GM12892 (cell line): ENCODE results near the gene CLCNKA.
"Not testable (repeated sequence)": the region's sequence is repeated elsewhere in the genome, so short reads cannot be mapped to it uniquely, and the experiment has no call there.

Source experiments
- DNase-seq: peaks from one replicate; pipeline ENCODE4 v3.0.0; 2011; ENCODE audit not compliant: insufficient read length
- FAIRE-seq: peaks from 2 replicates; lab custom pipeline; 2011; peaks lifted over from hg19 to GRCh38; lab: Jason Lieb, UNC
- POLR2A ChIP-seq: IDR thresholded peaks from 2 replicates; pipeline ENCODE4 v1.6.1; 2011; ENCODE audit warnings: low read depth, low read length, control low read depth
- POLR2AphosphoS5 ChIP-seq: IDR thresholded peaks from 2 replicates; pipeline ENCODE4 v1.6.1; 2011; ENCODE audit warnings: low read depth, low read length, control low read depth
- TAF1 ChIP-seq: IDR thresholded peaks from 2 replicates; pipeline ENCODE4 v1.6.1; 2011; ENCODE audit warnings: low read depth, mild to moderate bottlenecking, control low read depth, low read length, borderline replicate concordance

CLCNKA gene

GRCh38 chr1:15991427-15992186 lies 30.2 kb upstream of the CLCNKA start:
- TF ChIP-seq POLR2A (no peak), POLR2AphosphoS5 (no peak), TAF1 (no peak)
- no peak for FAIRE-seq

GRCh38 chr1:15992187-15992553 lies 29.7 kb upstream of the CLCNKA start:
- no peak for DNase-seq
- no peak for FAIRE-seq

More at GRCh38 chr1:15991427-15992186, 30.2 kb upstream of the CLCNKA start:
- DNase-seq, result no peak

GRCh38 chr1:15992582-15993500 lies 29.0 kb upstream of the CLCNKA start:
- DNase-seq (no peak), FAIRE-seq (no peak)
- no peak for TF ChIP-seq POLR2AphosphoS5
- no peak for TF ChIP-seq POLR2A
- no peak for TF ChIP-seq TAF1

More at GRCh38 chr1:15992187-15992553, 29.7 kb upstream of the CLCNKA start:
- TF ChIP-seq POLR2A, result no peak
- no peak for TF ChIP-seq TAF1
- TF ChIP-seq POLR2AphosphoS5, result no peak

- no peak for FAIRE-seq
- no peak for DNase-seq
- no peak for TF ChIP-seq TAF1
- TF ChIP-seq POLR2A, result no peak
- TF ChIP-seq POLR2AphosphoS5, result no peak
Observed at GRCh38 chr1:15993666-15994065, 28.2 kb upstream of the CLCNKA start.

- no peak for DNase-seq
- no peak for TF ChIP-seq TAF1
- TF ChIP-seq POLR2A, result no peak
- no peak for TF ChIP-seq POLR2AphosphoS5
- FAIRE-seq, result no peak
Observed at GRCh38 chr1:15994081-15994480, 27.8 kb upstream of the CLCNKA start.

- DNase-seq, result no peak
- no peak for TF ChIP-seq POLR2A
- no peak for TF ChIP-seq POLR2AphosphoS5
- TF ChIP-seq TAF1, result no peak
- FAIRE-seq, result no peak
Observed at GRCh38 chr1:15994590-15995351, 27.1 kb upstream of the CLCNKA start.

- no peak for FAIRE-seq
- no peak for TF ChIP-seq TAF1
- no peak for TF ChIP-seq POLR2AphosphoS5
- no peak for TF ChIP-seq POLR2A
- DNase-seq, result no peak
Observed at GRCh38 chr1:15997076-15997585, 24.7 kb upstream of the CLCNKA start.

GRCh38 chr1:15997637-15998280 lies 24.1 kb upstream of the CLCNKA start:
- FAIRE-seq (no peak), DNase-seq (no peak)
- TF ChIP-seq POLR2AphosphoS5 (no peak), TAF1 (no peak), POLR2A (no peak)

- TF ChIP-seq TAF1 (no peak), POLR2A (no peak), POLR2AphosphoS5 (no peak)
- no peak for FAIRE-seq
- no peak for DNase-seq
Observed at GRCh38 chr1:15998929-15999328, 22.9 kb upstream of the CLCNKA start.

- not testable (repeated sequence) for DNase-seq, FAIRE-seq
Observed at GRCh38 chr1:16001274-16001673, 20.6 kb upstream of the CLCNKA start.

GRCh38 chr1:16005597-16005996 lies 16.2 kb upstream of the CLCNKA start:
- TF ChIP-seq POLR2A, result no peak
- TF ChIP-seq TAF1, result no peak
- TF ChIP-seq POLR2AphosphoS5, result no peak
- FAIRE-seq (no peak), DNase-seq (no peak)

- FAIRE-seq (no peak), DNase-seq (no peak)
- TF ChIP-seq POLR2AphosphoS5 (no peak), POLR2A (no peak), TAF1 (no peak)
Observed at GRCh38 chr1:16006010-16006409, 15.8 kb upstream of the CLCNKA start.
